ENCODE results near the gene PTPRU. TPM values are rescaled to one million over a fixed set of nuclear protein-coding genes. Genes with fewer than 3 reads are reported as not detected.

Gene PTPRU
- total RNA-seq, 1 donor from 2014 or later: 37.3 TPM

DNA sequence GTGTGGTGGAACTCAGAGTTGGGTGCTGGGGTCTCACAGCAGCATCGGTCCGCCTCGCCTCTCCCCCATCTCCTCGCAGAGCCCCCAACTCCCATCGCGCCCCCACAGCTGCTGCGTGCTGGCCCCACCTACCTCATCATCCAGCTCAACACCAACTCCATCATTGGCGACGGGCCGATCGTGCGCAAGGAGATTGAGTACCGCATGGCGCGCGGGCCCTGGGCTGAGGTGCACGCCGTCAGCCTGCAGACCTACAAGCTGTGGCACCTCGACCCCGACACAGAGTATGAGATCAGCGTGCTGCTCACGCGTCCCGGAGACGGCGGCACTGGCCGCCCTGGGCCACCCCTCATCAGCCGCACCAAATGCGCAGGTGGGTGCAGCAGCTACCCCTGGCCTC, 24.2 kb downstream of the PTPRU start:
- intact Hi-C loops (cut with DNase I): no loop called here
- Histone ChIP-seq H3K36me3 (no peaks in the 10 kb centered on the region), H3K4me3 (no peak overlapping the region), H3K9me3 (no peaks in the 10 kb centered on the region), H3K4me1 (peaks cover 22% of the 10 kb centered on the region), H3K27ac (no peak overlapping the region), H3K27me3 (no peaks in the 10 kb centered on the region)
- no peak for DNase-seq (ENCODE audit: extremely low spot score in 2 of 2)
- TF ChIP-seq POLR2AphosphoS5 (IDR thresholded peaks at IDR 0.05; ENCODE audit: insufficient read depth in 1 of 2, low read depth in 1 of 2) (no peak), POLR2A (IDR thresholded peaks at IDR 0.05) (no peak)
- TF ChIP-seq, protein P1, sequence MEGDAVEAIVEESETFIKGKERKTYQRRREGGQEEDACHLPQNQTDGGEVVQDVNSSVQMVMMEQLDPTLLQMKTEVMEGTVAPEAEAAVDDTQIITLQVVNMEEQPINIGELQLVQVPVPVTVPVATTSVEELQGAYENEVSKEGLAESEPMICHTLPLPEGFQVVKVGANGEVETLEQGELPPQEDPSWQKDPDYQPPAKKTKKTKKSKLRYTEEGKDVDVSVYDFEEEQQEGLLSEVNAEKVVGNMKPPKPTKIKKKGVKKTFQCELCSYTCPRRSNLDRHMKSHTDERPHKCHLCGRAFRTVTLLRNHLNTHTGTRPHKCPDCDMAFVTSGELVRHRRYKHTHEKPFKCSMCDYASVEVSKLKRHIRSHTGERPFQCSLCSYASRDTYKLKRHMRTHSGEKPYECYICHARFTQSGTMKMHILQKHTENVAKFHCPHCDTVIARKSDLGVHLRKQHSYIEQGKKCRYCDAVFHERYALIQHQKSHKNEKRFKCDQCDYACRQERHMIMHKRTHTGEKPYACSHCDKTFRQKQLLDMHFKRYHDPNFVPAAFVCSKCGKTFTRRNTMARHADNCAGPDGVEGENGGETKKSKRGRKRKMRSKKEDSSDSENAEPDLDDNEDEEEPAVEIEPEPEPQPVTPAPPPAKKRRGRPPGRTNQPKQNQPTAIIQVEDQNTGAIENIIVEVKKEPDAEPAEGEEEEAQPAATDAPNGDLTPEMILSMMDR (IDR thresholded peaks at IDR 0.05): no peak

- Histone ChIP-seq H3K27ac (no peak overlapping the region), H3K9me3 (no peaks in the 10 kb centered on the region), H3K4me3 (no peak overlapping the region), H3K4me1 (no peaks in the 10 kb centered on the region), H3K27me3 (no peaks in the 10 kb centered on the region), H3K36me3 (no peaks in the 10 kb centered on the region)
- TF ChIP-seq, protein P1 (IDR thresholded peaks at IDR 0.05): no peak
- TF ChIP-seq POLR2A (IDR thresholded peaks at IDR 0.05): no peak
- TF ChIP-seq POLR2AphosphoS5 (IDR thresholded peaks at IDR 0.05; ENCODE audit: insufficient read depth in 1 of 2, low read depth in 1 of 2): no peak
- DNase-seq (ENCODE audit: extremely low spot score in 2 of 2): no peak
- intact Hi-C loops (cut with DNase I): no loop called here
Measured at GRCh38 chr1:29264773-29265389, 28.6 kb downstream of the PTPRU start.

GRCh38 chr1:29266912-29267311, 30.6 kb downstream of the PTPRU start:
- Histone ChIP-seq H3K4me3 (no peak overlapping the region), H3K9me3 (no peaks in the 10 kb centered on the region), H3K27me3 (no peaks in the 10 kb centered on the region), H3K36me3 (no peaks in the 10 kb centered on the region), H3K27ac (no peak overlapping the region), H3K4me1 (peaks cover 15% of the 10 kb centered on the region)
- DNase-seq (ENCODE audit: extremely low spot score in 2 of 2): no peak
- TF ChIP-seq POLR2A (IDR thresholded peaks at IDR 0.05) (no peak), POLR2AphosphoS5 (IDR thresholded peaks at IDR 0.05; ENCODE audit: insufficient read depth in 1 of 2, low read depth in 1 of 2) (no peak)
- TF ChIP-seq, protein P1 (IDR thresholded peaks at IDR 0.05): no peak
- intact Hi-C loops (cut with DNase I): no loop called here

- TF ChIP-seq, protein P1 (IDR thresholded peaks at IDR 0.05): no peak
- TF ChIP-seq POLR2AphosphoS5 (IDR thresholded peaks at IDR 0.05; ENCODE audit: insufficient read depth in 1 of 2, low read depth in 1 of 2) (no peak), POLR2A (IDR thresholded peaks at IDR 0.05) (no peak)
- H3K27me3 ChIP-seq: no peaks in the 10 kb centered on the region
- intact Hi-C loops (cut with DNase I): no loop called here
- H3K27ac ChIP-seq: no peak overlapping the region
- no peak overlapping the region for H3K4me3 ChIP-seq
- H3K4me1 ChIP-seq: peaks cover 15% of the 10 kb centered on the region
- no peaks in the 10 kb centered on the region for H3K36me3 ChIP-seq
- no peaks in the 10 kb centered on the region for H3K9me3 ChIP-seq
- DNase-seq (ENCODE audit: extremely low spot score in 2 of 2): no peak
Measured at GRCh38 chr1:29267321-29268070, 31.2 kb downstream of the PTPRU start.

- intact Hi-C loops (cut with DNase I): no loop called here
- TF ChIP-seq POLR2AphosphoS5 (IDR thresholded peaks at IDR 0.05; ENCODE audit: insufficient read depth in 1 of 2, low read depth in 1 of 2) (no peak), POLR2A (IDR thresholded peaks at IDR 0.05) (no peak)
- TF ChIP-seq, protein P1 (IDR thresholded peaks at IDR 0.05): no peak
- Histone ChIP-seq H3K4me3 (no peak overlapping the region), H3K4me1 (peaks cover 15% of the 10 kb centered on the region), H3K27me3 (no peaks in the 10 kb centered on the region), H3K9me3 (no peaks in the 10 kb centered on the region), H3K27ac (no peak overlapping the region), H3K36me3 (no peaks in the 10 kb centered on the region)
- no peak for DNase-seq (ENCODE audit: extremely low spot score in 2 of 2)
Measured at GRCh38 chr1:29269382-29269781, 33.1 kb downstream of the PTPRU start.

Measured in vagina (tissue), 2 donors.